ENCODE results near the gene PARD3B.

PARD3B gene

GRCh38 chr2:204590063-204590462 lies 44.8 kb downstream of the PARD3B start:
- no peak for DNase-seq

- DNase-seq: no peak
Measured at GRCh38 chr2:204591225-204591624, 46.0 kb downstream of the PARD3B start.

GRCh38 chr2:204604061-204604460 lies 58.8 kb downstream of the PARD3B start:
- no peak for DNase-seq

- DNase-seq: no peak
Measured at GRCh38 chr2:204608237-204608939, 63.1 kb downstream of the PARD3B start.

- no peak for DNase-seq
Measured at GRCh38 chr2:204611017-204611631, 65.8 kb downstream of the PARD3B start.

GRCh38 chr2:204611764-204612163 lies 66.5 kb downstream of the PARD3B start:
- no peak for DNase-seq

GRCh38 chr2:204613635-204614034 lies 68.4 kb downstream of the PARD3B start:
- DNase-seq: no peak

GRCh38 chr2:204615456-204615855 lies 70.2 kb downstream of the PARD3B start:
- DNase-seq: no peak

- no peak for DNase-seq
Measured at GRCh38 chr2:204625135-204625534, 79.9 kb downstream of the PARD3B start.

GRCh38 chr2:204628926-204629712 lies 83.8 kb downstream of the PARD3B start:
- no peak for DNase-seq

GRCh38 chr2:204632410-204632809 lies 87.1 kb downstream of the PARD3B start:
- DNase-seq: no peak

GRCh38 chr2:204634564-204634963 lies 89.3 kb downstream of the PARD3B start:
- DNase-seq: no peak

- DNase-seq: no peak
Measured at GRCh38 chr2:204635478-204635877, 90.2 kb downstream of the PARD3B start.

GRCh38 chr2:204638471-204639194 lies 93.4 kb downstream of the PARD3B start:
- DNase-seq: no peak

- no peak for DNase-seq
Measured at GRCh38 chr2:204643326-204643725, 98.1 kb downstream of the PARD3B start.

GRCh38 chr2:204645018-204645773 lies 99.9 kb downstream of the PARD3B start:
- DNase-seq: peak; percentile 56

- no peak for DNase-seq
Measured at GRCh38 chr2:204647626-204648025, 102.4 kb downstream of the PARD3B start.

- DNase-seq: no peak
Measured at GRCh38 chr2:204650611-204651010, 105.3 kb downstream of the PARD3B start.

GRCh38 chr2:204652063-204652462 lies 106.8 kb downstream of the PARD3B start:
- DNase-seq: no peak

GRCh38 chr2:204654669-204655068 lies 109.4 kb downstream of the PARD3B start:
- no peak for DNase-seq

- no peak for DNase-seq
Measured at GRCh38 chr2:204655101-204655500, 109.8 kb downstream of the PARD3B start.

GRCh38 chr2:204655626-204656025 lies 110.4 kb downstream of the PARD3B start:
- DNase-seq: no peak

- no peak for DNase-seq
Measured at GRCh38 chr2:204657024-204657423, 111.7 kb downstream of the PARD3B start.

All from NCI-H526 treated with DMSO at 0.1 percent for 48 hours (cell line).